HCEC 1CT (cell line): Measurements from ENCODE around the gene LGI1.

ENCODE experiments used
- DNase-seq: peaks from one replicate; pipeline ENCODE4 v3.0.0-alpha.2; 2017

The LGI1 gene

GRCh38 chr10:93756118-93756517, 1.6 kb upstream of the LGI1 start:
- DNase-seq, result no peak

GRCh38 chr10:93757136-93757535, 600 bp upstream of the LGI1 start:
- DNase-seq, result no peak

GRCh38 chr10:93758508-93758885, 761 bp downstream of the LGI1 start:
- DNase-seq, result no peak

- no peak for DNase-seq
Observed at GRCh38 chr10:93758891-93759410, 1.2 kb downstream of the LGI1 start.

- DNase-seq, result no peak
Observed at GRCh38 chr10:93760490-93760889, 2.8 kb downstream of the LGI1 start.

GRCh38 chr10:93762979-93763391, 5.2 kb downstream of the LGI1 start:
- no peak for DNase-seq

- DNase-seq, result no peak
Observed at GRCh38 chr10:93766918-93767317, 9.2 kb downstream of the LGI1 start.

- no peak for DNase-seq
Observed at GRCh38 chr10:93767724-93768399, 10.1 kb downstream of the LGI1 start.

GRCh38 chr10:93768892-93769291, 11.2 kb downstream of the LGI1 start:
- DNase-seq, result no peak

GRCh38 chr10:93771354-93771753, 13.6 kb downstream of the LGI1 start:
- no peak for DNase-seq

- DNase-seq, result no peak
Observed at GRCh38 chr10:93773120-93773519, 15.4 kb downstream of the LGI1 start.

GRCh38 chr10:93773705-93774104, 16.0 kb downstream of the LGI1 start:
- DNase-seq, result no peak

GRCh38 chr10:93775356-93775755, 17.6 kb downstream of the LGI1 start:
- DNase-seq, result no peak

- DNase-seq, result no peak
Observed at GRCh38 chr10:93777092-93777491, 19.4 kb downstream of the LGI1 start.

GRCh38 chr10:93784059-93784458, 26.3 kb downstream of the LGI1 start:
- no peak for DNase-seq

- DNase-seq, result no peak
Observed at GRCh38 chr10:93788413-93789208, 30.9 kb downstream of the LGI1 start.

- DNase-seq, result no peak
Observed at GRCh38 chr10:93790439-93790838, 32.7 kb downstream of the LGI1 start.

GRCh38 chr10:93796167-93796566, 38.4 kb downstream of the LGI1 start:
- DNase-seq, result no peak

- no peak for DNase-seq
Observed at GRCh38 chr10:93797825-93798224, 40.1 kb downstream of the LGI1 start.

- DNase-seq, result no peak
Observed at GRCh38 chr10:93799155-93799708, 41.5 kb downstream of the LGI1 start.

GRCh38 chr10:93804200-93804599, 46.5 kb downstream of the LGI1 start:
- no peak for DNase-seq

- no peak for DNase-seq
Observed at GRCh38 chr10:93806903-93807302, 49.2 kb downstream of the LGI1 start.

- no peak for DNase-seq
Observed at GRCh38 chr10:93807371-93807770, 49.6 kb downstream of the LGI1 start.
